ENCODE measurements around the gene TSPAN14. TPM values are rescaled to one million over a fixed set of nuclear protein-coding genes. Genes with fewer than 3 reads are reported as not detected.

Gene TSPAN14
- total and polyA plus RNA-seq, 2 of the 8 experiments (the other 6 are each of a cell fraction or from before 2014, with no cell fraction given): 47.4 to 57.8 TPM

- Histone ChIP-seq H3K23ac (ENCODE audit: insufficient read length) (no peak overlapping the region), H3K79me2 (ENCODE audit: control insufficient read depth in 1 of 2, insufficient read depth in 2 of 2, low read length in 2 of 2) (no peaks in the 10 kb centered on the region), H2BK12ac (ENCODE audit: low read depth, low read length) (no peak overlapping the region), H2BK15ac (ENCODE audit: low read length) (no peak overlapping the region), H3K4me3 (ENCODE audit: extremely low read depth in 1 of 4, insufficient read depth in 2 of 4, low read depth in 3 of 4, low read length in 4 of 4) (no peak overlapping the region), H2AK5ac (ENCODE audit: low read depth, low read length) (no peak overlapping the region), H3K9ac (replicated peaks in 1 of 4; ENCODE audit: extremely low read depth in 1 of 4, low read depth in 3 of 4, low read length in 3 of 4) (no peak overlapping the region), H4K8ac (ENCODE audit: extremely low read depth, insufficient read depth, low read length) (no peak overlapping the region), H2BK120ac (replicated peaks; ENCODE audit: low read depth, low read length) (no peak overlapping the region), H2BK20ac (ENCODE audit: low read length) (no peak overlapping the region), H3K27me3 (replicated peaks in 1 of 4; ENCODE audit: control insufficient read depth in 3 of 4, extremely low read depth in 1 of 4, insufficient read depth in 3 of 4, low read length in 3 of 4) (no peaks in the 10 kb centered on the region), H3K4ac (replicated peaks; ENCODE audit: insufficient read length, low read depth, low read length) (no peak overlapping the region), H3K4me2 (ENCODE audit: insufficient read depth in 1 of 2, low read depth in 2 of 2, low read length in 2 of 2) (no peak overlapping the region), H3K18ac (ENCODE audit: extremely low read depth, low read length) (no peak overlapping the region), H3K4me1 (replicated peaks in 1 of 4; ENCODE audit: control insufficient read depth in 3 of 4, insufficient read depth in 4 of 4, low read length in 3 of 4) (peaks cover 0 to 8% (median 3%) of the 10 kb centered on the region in 4 experiments; a peak in 5 of 7 replicates), H3K36me3 (ENCODE audit: control insufficient read depth in 2 of 4, insufficient read depth in 4 of 4, low read length in 3 of 4) (no peaks in the 10 kb centered on the region), H3K56ac (replicated peaks; ENCODE audit: insufficient read length, low read depth, low read length) (no peak overlapping the region), H3K79me1 (ENCODE audit: low read depth, low read length) (no peaks in the 10 kb centered on the region; the same call in 1 of the 2 replicates), H3K23me2 (ENCODE audit: low read depth, low read length) (no peaks in the 10 kb centered on the region; the same call in 1 of the 2 replicates), H3K9me3 (ENCODE audit: insufficient read depth in 2 of 2, low read depth in 1 of 2, low read length in 1 of 2) (no peaks in the 10 kb centered on the region), H2AFZ (ENCODE audit: low read length) (no peak overlapping the region), H3K14ac (ENCODE audit: insufficient read length) (no peak overlapping the region), H4K5ac (ENCODE audit: insufficient read length, low read depth, low read length) (no peak overlapping the region), H4K91ac (replicated peaks; ENCODE audit: insufficient read length, low read length) (no peak overlapping the region), H3K27ac (ENCODE audit: low read depth, low read length) (no peak overlapping the region), H4K20me1 (replicated peaks in 1 of 2; ENCODE audit: control insufficient read depth in 1 of 2, insufficient read depth in 2 of 2, low read length in 2 of 2) (no peaks in the 10 kb centered on the region), H2BK5ac (ENCODE audit: low read depth, low read length) (no peak overlapping the region)
- CTCF ChIA-PET (ENCODE audit: partially characterized antibody): interaction anchor here (1.0 to 2.4 kb wide), 5 partner anchors 17 to 109 kb away, joined by 3 to 13 read pairs (median 3); partner anchors contain the start of gene SH2D4B
- TF ChIP-seq HDAC2 (IDR thresholded peaks at IDR 0.05; ENCODE audit: borderline replicate concordance in 1 of 2, low read depth in 2 of 2, low read length in 2 of 2) (no peak), CHD2 (IDR thresholded peaks at IDR 0.05; ENCODE audit: low read length) (no peak), SAP30 (IDR thresholded peaks at IDR 0.05; ENCODE audit: insufficient read depth, insufficient replicate concordance, low read length) (no peak), SIRT6 (IDR thresholded peaks at IDR 0.05; ENCODE audit: low read length) (no peak), TEAD4 (IDR thresholded peaks at IDR 0.05; ENCODE audit: low read depth, low read length) (no peak), RNF2 (IDR thresholded peaks at IDR 0.05; ENCODE audit: borderline replicate concordance, low read depth, low read length, missing control alignments, poor library complexity, severe bottlenecking) (no peak), EGR1 (IDR thresholded peaks at IDR 0.05; ENCODE audit: borderline replicate concordance, low read depth, low read length) (no peak), TBP (IDR thresholded peaks at IDR 0.05; ENCODE audit: low read depth, low read length) (no peak), ZNF274 (IDR thresholded peaks at IDR 0.05; ENCODE audit: borderline replicate concordance, extremely low read depth, low read length) (no peak), SP2 (IDR thresholded peaks at IDR 0.05; ENCODE audit: low read length) (no peak), BACH1 (IDR thresholded peaks at IDR 0.05; ENCODE audit: low read length) (no peak), CHD1 (IDR thresholded peaks at IDR 0.05; ENCODE audit: low read depth, low read length) (no peak), TAF7 (optimal IDR thresholded peaks at IDR 0.05; ENCODE audit: borderline replicate concordance, low read depth, low read length) (no peak), KDM4A (IDR thresholded peaks at IDR 0.05; ENCODE audit: low read depth, low read length, severe bottlenecking) (no peak), POLR2AphosphoS5 (IDR thresholded peaks at IDR 0.05; ENCODE audit: low read depth, low read length) (no peak)
- FAIRE-seq (no peak), DNase-seq (ENCODE audit: low read depth in 1 of 2, low spot score in 2 of 2) (peak in 1 of 2 experiments; percentile 6)
- POLR2A ChIA-PET (ENCODE audit: partially characterized antibody): no interaction called here
- 93% methylated on average over 5 of the region's 5 CpGs; no CpG with 5 or more reads in 1 of the 2 experiments for WGBS, 2 experiments (ENCODE audit: extremely low coverage in 1 of 2, insufficient coverage in 1 of 2, insufficient read length in 1 of 2, insufficient replicate concordance in 2 of 2, low coverage in 1 of 2, low lambda C conversion rate in 2 of 2, missing lambda C conversion rate in 1 of 2)
These were observed 99.9 kb downstream of the TSPAN14 start for GRCh38 chr10:80554050-80554449.
